Astrocyte of the hippocampus (primary cell): ENCODE data around the gene LRRC27.

Source experiments
- DNase-seq: peaks from one replicate; pipeline ENCODE4 v3.0.0; 2011; ENCODE audit warnings: low read depth, low spot score

Gene LRRC27

GRCh38 chr10:132390170-132390920, 58.4 kb downstream of the LRRC27 start:
- DNase-seq: no peak

GRCh38 chr10:132390921-132391675, 59.1 kb downstream of the LRRC27 start:
- no peak for DNase-seq

- DNase-seq: no peak
These were observed 59.7 kb downstream of the LRRC27 start for GRCh38 chr10:132391676-132392020.

- DNase-seq: no peak
These were observed 60.3 kb downstream of the LRRC27 start for GRCh38 chr10:132392184-132392800.

GRCh38 chr10:132392811-132393694, 61.1 kb downstream of the LRRC27 start:
- DNase-seq: peak; percentile 35

GRCh38 chr10:132393695-132394181, 61.7 kb downstream of the LRRC27 start:
- no peak for DNase-seq

- DNase-seq: no peak
These were observed 62.3 kb downstream of the LRRC27 start for GRCh38 chr10:132394201-132394811.

- DNase-seq: peak; percentile 14
These were observed 63.1 kb downstream of the LRRC27 start for GRCh38 chr10:132394936-132395703.

- DNase-seq: peak; percentile 63
These were observed 63.9 kb downstream of the LRRC27 start for GRCh38 chr10:132395704-132396493.

- DNase-seq: peak; percentile 83
These were observed 64.6 kb downstream of the LRRC27 start for GRCh38 chr10:132396494-132397035.

GRCh38 chr10:132397036-132397541, 65.1 kb downstream of the LRRC27 start, which contains the start of gene PWWP2B:
PWWP2B (plus strand) TSS chr10:132397200; CDS start chr10:132397227, 27 bp downstream.
- peak; percentile 73 for DNase-seq

- peak; percentile 60 for DNase-seq
These were observed 65.9 kb downstream of the LRRC27 start for GRCh38 chr10:132397671-132398565.

- no peak for DNase-seq
These were observed 66.6 kb downstream of the LRRC27 start for GRCh38 chr10:132398566-132398991.

- DNase-seq: no peak
These were observed 67.4 kb downstream of the LRRC27 start for GRCh38 chr10:132399117-132400035.

GRCh38 chr10:132400041-132400546, 68.1 kb downstream of the LRRC27 start:
- no peak for DNase-seq

- DNase-seq: no peak
These were observed 68.7 kb downstream of the LRRC27 start for GRCh38 chr10:132400547-132401151.
